Measurements from ENCODE around the gene CD27.
A peak's percentile ranks its signal among the peaks of the same experiment; 100 is the strongest.
"Not testable (repeated sequence)": the region's sequence is repeated elsewhere in the genome, so short reads cannot be mapped to it uniquely, and the experiment has no call there.

CD27 gene

GRCh38 chr12:6463858-6464257, 19.1 kb downstream of the CD27 start:
- H3K36me3 ChIP-seq (ENCODE audit: control insufficient read depth, insufficient read depth, low read length): peaks cover 58% of the 10 kb centered on the region

GRCh38 chr12:6464531-6464930, 19.8 kb downstream of the CD27 start:
- H3K27me3 ChIP-seq (ENCODE audit: control insufficient read depth, insufficient read depth, low read length): no peaks in the 10 kb centered on the region
- H3K4me1 ChIP-seq (ENCODE audit: control insufficient read depth, insufficient read depth, low read length): 0 out of 2 replicates have a peak, but pooled peaks cover 2% of the 10 kb centered on the region
- no peak overlapping the region for H3K27ac ChIP-seq (ENCODE audit: low read depth, low read length)

More at GRCh38 chr12:6463858-6464257, 19.1 kb downstream of the CD27 start:
- no peaks in the 10 kb centered on the region for H3K4me1 ChIP-seq (ENCODE audit: control insufficient read depth, insufficient read depth, low read length)
- no peak overlapping the region for H3K9ac ChIP-seq (ENCODE audit: low read length)
- H3K4me3 ChIP-seq (ENCODE audit: low read depth, low read length): no peak overlapping the region
- no peaks in the 10 kb centered on the region; the same call in 1 of the 2 replicates for H3K9me3 ChIP-seq (ENCODE audit: control insufficient read depth, insufficient read depth, low read depth, low read length)
- H3K27me3 ChIP-seq (ENCODE audit: control insufficient read depth, insufficient read depth, low read length): no peaks in the 10 kb centered on the region
- no peak overlapping the region for H3K27ac ChIP-seq (ENCODE audit: low read depth, low read length)

DNA sequence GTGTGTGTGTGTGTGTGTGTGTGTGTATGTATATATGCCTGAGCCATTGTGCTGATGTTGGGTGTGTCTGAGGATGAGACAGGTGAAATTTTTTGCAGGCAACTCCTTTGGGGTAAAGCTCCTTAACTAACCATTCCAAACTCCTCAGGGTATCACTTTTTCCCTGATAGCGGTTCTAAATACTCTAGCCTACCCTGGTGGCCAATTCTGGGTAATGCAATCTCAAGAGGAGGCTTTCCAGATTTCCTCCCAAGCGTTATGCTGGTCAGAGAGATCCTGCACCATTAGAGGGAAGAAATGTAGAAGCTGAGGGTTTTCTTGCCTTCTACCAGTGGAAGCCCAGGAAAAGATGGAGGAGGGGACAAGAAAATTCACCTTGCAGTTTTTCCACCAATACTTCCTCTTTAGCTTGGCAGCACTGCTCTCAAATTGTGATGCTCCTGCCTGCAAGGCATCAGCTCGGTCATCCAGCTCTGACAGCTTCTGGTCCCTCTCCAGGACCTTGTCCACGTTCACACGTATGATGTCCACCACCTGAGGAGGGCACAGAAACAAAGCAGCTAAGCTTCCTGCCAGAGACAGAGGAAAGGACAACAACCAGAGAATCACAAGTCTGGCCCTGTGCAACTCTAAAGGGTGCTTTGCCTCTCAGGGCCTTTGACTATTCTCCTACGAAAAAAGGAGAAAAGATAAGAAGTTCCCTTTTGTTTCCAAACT, 20.9 kb downstream of the CD27 start:
- no peak overlapping the region for H3K4me3 ChIP-seq (ENCODE audit: low read depth, low read length)
- no peak overlapping the region for H3K9ac ChIP-seq (ENCODE audit: low read length)
- H3K9me3 ChIP-seq (ENCODE audit: control insufficient read depth, insufficient read depth, low read depth, low read length): no peaks in the 10 kb centered on the region; the same call in 1 of the 2 replicates
- no peak overlapping the region for H3K27ac ChIP-seq (ENCODE audit: low read depth, low read length)
- peaks cover 6% of the 10 kb centered on the region; the same call in 1 of the 2 replicates for H3K4me1 ChIP-seq (ENCODE audit: control insufficient read depth, insufficient read depth, low read length)
- H3K36me3 ChIP-seq (ENCODE audit: control insufficient read depth, insufficient read depth, low read length): peaks cover 52% of the 10 kb centered on the region
- no peaks in the 10 kb centered on the region for H3K27me3 ChIP-seq (ENCODE audit: control insufficient read depth, insufficient read depth, low read length)

More at GRCh38 chr12:6464531-6464930, 19.8 kb downstream of the CD27 start:
- no peak overlapping the region for H3K4me3 ChIP-seq (ENCODE audit: low read depth, low read length)
- H3K9ac ChIP-seq (ENCODE audit: low read length): no peak overlapping the region
- peaks cover 58% of the 10 kb centered on the region for H3K36me3 ChIP-seq (ENCODE audit: control insufficient read depth, insufficient read depth, low read length)
- H3K9me3 ChIP-seq (ENCODE audit: control insufficient read depth, insufficient read depth, low read depth, low read length): no peaks in the 10 kb centered on the region; the same call in 1 of the 2 replicates

GRCh38 chr12:6466184-6466573, 21.4 kb downstream of the CD27 start:
- Histone ChIP-seq H3K27me3 (ENCODE audit: control insufficient read depth, insufficient read depth, low read length) (no peaks in the 10 kb centered on the region), H3K4me1 (ENCODE audit: control insufficient read depth, insufficient read depth, low read length) (peaks cover 8% of the 10 kb centered on the region; the same call in 1 of the 2 replicates), H3K36me3 (ENCODE audit: control insufficient read depth, insufficient read depth, low read length) (peaks cover 47% of the 10 kb centered on the region), H3K9ac (ENCODE audit: low read length) (no peak overlapping the region), H3K4me3 (ENCODE audit: low read depth, low read length) (no peak overlapping the region), H3K9me3 (ENCODE audit: control insufficient read depth, insufficient read depth, low read depth, low read length) (no peaks in the 10 kb centered on the region; the same call in 1 of the 2 replicates), H3K27ac (ENCODE audit: low read depth, low read length) (no peak overlapping the region)

DNA sequence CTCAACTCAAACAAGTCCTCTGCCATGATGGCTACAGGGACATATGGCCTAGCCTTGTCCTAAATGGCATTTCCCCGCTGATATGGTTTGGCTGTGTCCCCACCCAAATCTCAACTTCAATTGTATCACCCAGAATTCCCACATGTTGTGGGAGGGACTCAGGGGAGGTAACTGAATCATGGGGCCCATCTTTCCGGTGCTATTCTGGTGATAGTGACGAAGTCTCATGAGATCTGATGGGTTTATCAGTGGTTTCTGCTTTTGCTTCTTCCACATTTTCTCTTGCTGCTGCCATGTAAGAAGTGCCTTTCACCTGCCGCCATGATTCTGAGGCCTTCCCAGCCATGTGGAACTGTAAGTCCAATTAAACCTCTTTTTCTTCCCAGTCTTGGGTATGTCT, 22.0 kb downstream of the CD27 start:
- H3K9me3 ChIP-seq (ENCODE audit: control insufficient read depth, insufficient read depth, low read depth, low read length); H3K4me1 ChIP-seq (ENCODE audit: control insufficient read depth, insufficient read depth, low read length); H3K27me3 ChIP-seq (ENCODE audit: control insufficient read depth, insufficient read depth, low read length); H3K27ac ChIP-seq (ENCODE audit: low read depth, low read length); H3K9ac ChIP-seq (ENCODE audit: low read length); H3K4me3 ChIP-seq (ENCODE audit: low read depth, low read length): not testable (repeated sequence)
- H3K36me3 ChIP-seq (ENCODE audit: control insufficient read depth, insufficient read depth, low read length): peaks cover 41% of the 10 kb centered on the region

DNA sequence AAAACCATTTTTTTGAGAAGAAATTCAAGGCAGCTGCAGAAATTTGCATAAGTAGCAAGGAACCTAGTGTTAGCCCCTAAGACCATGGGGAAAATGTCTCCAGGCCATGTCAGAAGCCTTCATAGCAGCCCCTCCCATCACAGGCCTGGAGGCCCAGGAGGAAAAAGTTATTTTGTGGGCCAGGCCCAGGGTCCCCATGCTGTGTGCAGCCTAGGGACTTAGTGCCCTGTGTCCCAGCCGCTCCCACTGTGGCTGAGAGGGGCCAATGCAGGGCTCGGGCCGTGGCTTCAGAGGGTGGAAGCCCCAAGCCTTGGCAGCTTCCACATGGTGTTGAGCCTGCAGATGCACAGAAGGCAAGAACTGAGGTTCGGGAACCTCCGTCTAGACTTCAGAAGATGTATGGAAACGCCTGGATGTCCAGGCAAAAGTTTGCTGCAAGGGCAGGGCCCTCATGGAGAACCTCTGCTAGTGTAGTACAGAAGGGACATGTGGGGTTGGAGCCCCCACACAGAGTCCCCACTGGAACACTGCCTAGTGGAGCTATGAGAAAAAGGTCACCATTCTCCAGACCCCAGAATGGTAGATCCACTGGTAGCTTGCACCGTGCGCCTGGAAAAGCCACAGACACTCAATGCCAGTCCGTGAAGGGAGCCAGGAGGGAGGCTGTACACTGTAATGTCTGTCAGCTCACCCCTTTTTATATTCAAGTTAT, 23.0 kb downstream of the CD27 start:
- not testable (repeated sequence) for H3K27ac ChIP-seq (ENCODE audit: low read depth, low read length); H3K9me3 ChIP-seq (ENCODE audit: control insufficient read depth, insufficient read depth, low read depth, low read length); H3K4me1 ChIP-seq (ENCODE audit: control insufficient read depth, insufficient read depth, low read length); H3K4me3 ChIP-seq (ENCODE audit: low read depth, low read length); H3K9ac ChIP-seq (ENCODE audit: low read length); H3K27me3 ChIP-seq (ENCODE audit: control insufficient read depth, insufficient read depth, low read length)
- peaks cover 31% of the 10 kb centered on the region for H3K36me3 ChIP-seq (ENCODE audit: control insufficient read depth, insufficient read depth, low read length)

DNA sequence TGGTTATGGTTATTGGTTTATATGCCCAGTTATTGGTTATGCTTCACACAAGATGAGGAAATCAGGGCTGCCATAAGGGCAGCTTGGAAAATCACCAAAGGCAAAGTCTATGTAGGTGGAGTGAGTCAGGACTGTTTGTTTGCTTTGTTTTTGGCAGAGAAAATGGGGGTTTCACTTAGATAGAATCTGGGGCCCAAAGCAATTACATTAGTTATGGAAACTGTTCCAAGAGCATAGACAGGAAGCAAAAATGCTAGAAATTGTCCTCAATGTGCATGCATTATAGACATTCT, 23.5 kb downstream of the CD27 start:
- H3K9me3 ChIP-seq (ENCODE audit: control insufficient read depth, insufficient read depth, low read depth, low read length): no peaks in the 10 kb centered on the region; the same call in 1 of the 2 replicates
- no peak overlapping the region for H3K27ac ChIP-seq (ENCODE audit: low read depth, low read length)
- H3K4me1 ChIP-seq (ENCODE audit: control insufficient read depth, insufficient read depth, low read length): peaks cover 9% of the 10 kb centered on the region; the same call in 1 of the 2 replicates
- H3K4me3 ChIP-seq (ENCODE audit: low read depth, low read length): no peak overlapping the region
- H3K9ac ChIP-seq (ENCODE audit: low read length): no peak overlapping the region
- peaks cover 27% of the 10 kb centered on the region for H3K36me3 ChIP-seq (ENCODE audit: control insufficient read depth, insufficient read depth, low read length)
- no peaks in the 10 kb centered on the region for H3K27me3 ChIP-seq (ENCODE audit: control insufficient read depth, insufficient read depth, low read length)

GRCh38 chr12:6469092-6469491, 24.3 kb downstream of the CD27 start:
- H3K27me3 ChIP-seq (ENCODE audit: control insufficient read depth, insufficient read depth, low read length): no peaks in the 10 kb centered on the region
- no peaks in the 10 kb centered on the region; the same call in 1 of the 2 replicates for H3K9me3 ChIP-seq (ENCODE audit: control insufficient read depth, insufficient read depth, low read depth, low read length)
- no peak overlapping the region for H3K4me3 ChIP-seq (ENCODE audit: low read depth, low read length)
- H3K4me1 ChIP-seq (ENCODE audit: control insufficient read depth, insufficient read depth, low read length): peaks cover 9% of the 10 kb centered on the region; the same call in 1 of the 2 replicates
- no peak overlapping the region for H3K9ac ChIP-seq (ENCODE audit: low read length)
- H3K27ac ChIP-seq (ENCODE audit: low read depth, low read length): no peak overlapping the region
- H3K36me3 ChIP-seq (ENCODE audit: control insufficient read depth, insufficient read depth, low read length): peaks cover 18% of the 10 kb centered on the region

DNA sequence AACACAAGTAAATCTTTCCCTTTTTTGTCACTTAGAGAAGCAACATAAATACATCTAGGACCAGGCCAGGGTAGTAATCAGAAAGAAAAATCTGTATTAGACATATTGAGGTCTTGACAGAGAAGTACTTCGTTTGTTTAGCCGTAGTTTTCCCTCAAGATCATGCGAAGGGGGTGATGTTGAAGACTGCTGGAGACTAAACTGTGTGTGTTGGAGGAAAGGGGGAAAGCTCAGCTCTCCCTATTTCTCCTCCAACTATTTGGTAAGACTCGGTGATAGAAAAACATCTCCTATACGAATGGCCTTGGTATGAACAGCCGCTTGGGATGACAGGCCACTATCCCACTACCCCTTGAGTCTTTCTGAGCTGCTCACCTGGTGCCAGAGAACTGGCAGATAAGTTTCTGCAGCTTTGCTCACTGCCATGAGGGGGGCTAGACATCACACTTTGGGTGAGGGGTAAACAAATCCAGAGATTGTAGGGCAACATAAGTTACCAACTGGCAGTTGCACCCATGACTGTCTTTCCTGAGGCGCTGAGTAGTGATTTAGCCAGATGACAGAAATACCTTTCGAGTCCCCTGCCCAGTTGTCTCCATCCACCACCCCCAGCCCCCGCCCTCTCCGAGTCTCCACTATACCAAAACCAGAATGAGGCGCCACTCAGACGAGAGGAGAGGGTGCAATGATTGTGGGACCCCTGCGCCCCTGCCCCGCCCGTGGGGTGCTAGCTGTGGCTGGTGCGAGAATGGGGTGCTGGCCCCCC, 25.0 kb downstream of the CD27 start:
- Histone ChIP-seq H3K4me1 (ENCODE audit: control insufficient read depth, insufficient read depth, low read length) (peaks cover 9% of the 10 kb centered on the region; the same call in 1 of the 2 replicates), H3K27ac (ENCODE audit: low read depth, low read length) (no peak overlapping the region)

DNA sequence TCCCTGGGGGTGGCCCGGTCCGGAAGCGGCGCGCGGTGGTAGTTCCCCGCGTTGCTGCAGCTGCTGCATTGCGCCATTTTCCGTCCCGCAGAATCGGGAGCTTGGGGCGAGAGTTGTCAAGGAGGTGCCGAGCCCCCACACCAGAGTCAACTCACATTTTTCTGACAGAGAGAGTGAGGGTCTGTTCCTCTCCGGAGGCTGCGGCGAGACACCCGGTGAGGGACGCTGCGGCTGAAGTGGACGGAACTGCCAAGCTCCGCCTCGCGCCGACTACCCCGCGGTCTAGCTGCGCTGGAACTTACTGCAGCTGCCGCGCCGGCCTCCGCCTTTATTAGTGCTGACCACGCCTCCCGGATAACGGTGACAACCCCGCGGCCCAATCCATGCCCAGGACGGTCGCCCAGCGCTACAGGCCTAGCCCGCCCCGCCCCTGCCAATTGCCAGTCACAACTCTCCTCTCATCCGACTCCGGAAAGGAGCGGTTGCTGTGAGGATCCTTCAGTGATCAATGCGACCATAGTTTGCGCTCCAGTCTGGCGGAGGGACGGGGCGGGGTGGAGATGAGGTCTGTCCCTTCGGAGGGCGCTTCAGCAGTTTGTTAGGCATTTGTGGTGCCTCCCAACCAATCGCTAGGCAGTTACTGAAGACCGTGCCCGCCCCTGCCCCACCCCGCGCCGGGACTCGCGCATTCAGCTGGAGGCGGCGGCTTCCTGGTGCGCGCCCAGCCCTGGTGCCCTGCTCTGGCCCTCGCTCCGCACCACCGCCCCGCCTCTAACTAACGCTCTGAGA, 25.8 kb downstream of the CD27 start, which contains the start of gene VAMP1:
Gene VAMP1, minus strand, starts transcription at position 303 of the 789 bp plus-strand sequence. Its CDS starts 146 bp downstream, at position 157.
- H3K36me3 ChIP-seq (ENCODE audit: control insufficient read depth, insufficient read depth, low read length): peaks cover 8% of the 10 kb centered on the region
- peak within 1 kb of the TSS; percentile 70 for H3K9ac ChIP-seq (ENCODE audit: low read length)
- H3K27ac ChIP-seq (ENCODE audit: low read depth, low read length): no peak within 1 kb of the TSS
- no peaks in the 10 kb centered on the region for H3K27me3 ChIP-seq (ENCODE audit: control insufficient read depth, insufficient read depth, low read length)
- no peaks in the 10 kb centered on the region; the same call in 1 of the 2 replicates for H3K9me3 ChIP-seq (ENCODE audit: control insufficient read depth, insufficient read depth, low read depth, low read length)
- H3K4me1 ChIP-seq (ENCODE audit: control insufficient read depth, insufficient read depth, low read length): peaks cover 9% of the 10 kb centered on the region; the same call in 1 of the 2 replicates
- peak within 1 kb of the TSS; percentile 84 for H3K4me3 ChIP-seq (ENCODE audit: low read depth, low read length)

More for the DNA sequence above, 25.0 kb downstream of the CD27 start:
- Histone ChIP-seq H3K4me3 (ENCODE audit: low read depth, low read length) (peak overlapping the region; percentile 84), H3K27me3 (ENCODE audit: control insufficient read depth, insufficient read depth, low read length) (no peaks in the 10 kb centered on the region), H3K9ac (ENCODE audit: low read length) (peak overlapping the region; percentile 70), H3K36me3 (ENCODE audit: control insufficient read depth, insufficient read depth, low read length) (peaks cover 11% of the 10 kb centered on the region), H3K9me3 (ENCODE audit: control insufficient read depth, insufficient read depth, low read depth, low read length) (no peaks in the 10 kb centered on the region; the same call in 1 of the 2 replicates)

All from HUES6 (cell line).